HepG2 (cell line): ENCODE results near the gene ZNF343.

Source experiments
- GATAD2A ChIP-seq: IDR thresholded peaks from 2 replicates; pipeline ENCODE4 v1.6.1; 2016
- KMT2A ChIP-seq: sonication (generic); formaldehyde crosslinking; IDR thresholded peaks from 2 replicates; pipeline ENCODE4 v1.4.0; 2020; ENCODE audit warnings: missing genetic modification reagents
- POLR2AphosphoS5 ChIP-seq: IDR thresholded peaks from 2 replicates; pipeline ENCODE4 v1.6.1; 2012; ENCODE audit warnings: low read depth, low read length
- STAT5B ChIP-seq: sonication (generic); formaldehyde crosslinking; IDR thresholded peaks from 2 replicates; pipeline ENCODE4 v1.4.0; 2020; ENCODE audit warnings: missing genetic modification reagents
- TRIM24 ChIP-seq: sonication (generic); formaldehyde crosslinking; IDR thresholded peaks from 2 replicates; pipeline ENCODE4 v1.8.0; 2022; ENCODE audit warnings: mild to moderate bottlenecking, missing genetic modification reagents
- UBTF ChIP-seq: sonication (generic); formaldehyde crosslinking; IDR thresholded peaks from 2 replicates; pipeline ENCODE4 v1.4.0; 2020; ENCODE audit warnings: mild to moderate bottlenecking, missing genetic modification reagents
- ZNF207 ChIP-seq: fragments of 450-650 bp; IDR thresholded peaks from 2 replicates; pipeline ENCODE4 v1.6.1; 2016; ENCODE audit warnings: antibody characterized with exemption, borderline replicate concordance
- TF ChIP-seq, protein P1 (sequence below): sonication (generic); formaldehyde crosslinking; conservative IDR thresholded peaks from 2 replicates; pipeline ENCODE4 v1.5.0; 2020; ENCODE audit warnings: missing genetic modification reagents
- TF ChIP-seq, protein P2 (sequence below): sonication (generic); formaldehyde crosslinking; IDR thresholded peaks from 2 replicates; pipeline ENCODE4 v1.5.0; 2020; ENCODE audit warnings: mild to moderate bottlenecking, missing genetic modification reagents, moderate library complexity
- TF ChIP-seq, protein P3 (sequence below), 2 experiments: IDR thresholded peaks; 2 replicates each; pipeline ENCODE4 v1.6.1; 2011 to 2012; ENCODE audit warnings: low read length in 2 of 2, borderline replicate concordance in 1 of 2, low read depth in 1 of 2, mild to moderate bottlenecking in 1 of 2, moderate library complexity in 1 of 2

DNA sequence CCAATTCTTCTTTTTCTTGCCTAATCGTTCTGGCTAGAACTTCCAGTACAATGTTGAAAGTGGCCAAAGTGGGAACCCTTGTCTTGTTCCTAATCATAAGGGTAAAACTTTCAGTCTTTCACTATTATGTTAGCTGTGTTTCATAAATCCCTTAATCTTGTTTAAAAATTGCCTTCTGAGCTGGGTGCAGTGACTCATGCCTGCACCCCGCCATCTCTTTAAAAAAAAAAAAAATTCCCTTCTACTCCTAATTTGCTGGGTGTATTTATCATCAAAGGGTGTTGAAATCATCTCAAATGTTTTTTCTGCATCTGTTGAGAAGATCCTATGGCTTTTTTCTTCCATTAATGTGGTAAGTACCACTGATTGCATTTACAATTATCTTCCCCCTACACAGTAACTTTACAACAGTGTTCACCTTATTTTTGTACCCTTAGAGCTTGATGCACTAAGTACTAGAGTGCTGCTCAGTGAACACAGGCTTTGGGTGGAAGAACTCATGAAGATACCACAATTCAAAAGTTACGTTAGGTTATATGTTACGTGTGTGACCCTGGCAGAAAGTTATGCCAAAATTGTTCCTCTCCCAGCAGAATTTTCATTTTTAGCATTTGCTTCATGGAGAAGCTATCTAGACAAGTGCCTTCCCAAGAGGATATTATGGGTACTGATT is 47.8 kb downstream of the ZNF343 start:
- TF ChIP-seq TRIM24 (no peak), STAT5B (CRISPR knock-in tag) (no peak), ZNF207 (no peak), UBTF (CRISPR knock-in tag) (no peak), POLR2AphosphoS5 (no peak), GATAD2A (no peak), KMT2A (no peak)
- TF ChIP-seq, protein P1, sequence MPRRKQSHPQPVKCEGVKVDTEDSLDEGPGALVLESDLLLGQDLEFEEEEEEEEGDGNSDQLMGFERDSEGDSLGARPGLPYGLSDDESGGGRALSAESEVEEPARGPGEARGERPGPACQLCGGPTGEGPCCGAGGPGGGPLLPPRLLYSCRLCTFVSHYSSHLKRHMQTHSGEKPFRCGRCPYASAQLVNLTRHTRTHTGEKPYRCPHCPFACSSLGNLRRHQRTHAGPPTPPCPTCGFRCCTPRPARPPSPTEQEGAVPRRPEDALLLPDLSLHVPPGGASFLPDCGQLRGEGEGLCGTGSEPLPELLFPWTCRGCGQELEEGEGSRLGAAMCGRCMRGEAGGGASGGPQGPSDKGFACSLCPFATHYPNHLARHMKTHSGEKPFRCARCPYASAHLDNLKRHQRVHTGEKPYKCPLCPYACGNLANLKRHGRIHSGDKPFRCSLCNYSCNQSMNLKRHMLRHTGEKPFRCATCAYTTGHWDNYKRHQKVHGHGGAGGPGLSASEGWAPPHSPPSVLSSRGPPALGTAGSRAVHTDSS (CRISPR knock-in tag) = no peak
- TF ChIP-seq, protein P2, sequence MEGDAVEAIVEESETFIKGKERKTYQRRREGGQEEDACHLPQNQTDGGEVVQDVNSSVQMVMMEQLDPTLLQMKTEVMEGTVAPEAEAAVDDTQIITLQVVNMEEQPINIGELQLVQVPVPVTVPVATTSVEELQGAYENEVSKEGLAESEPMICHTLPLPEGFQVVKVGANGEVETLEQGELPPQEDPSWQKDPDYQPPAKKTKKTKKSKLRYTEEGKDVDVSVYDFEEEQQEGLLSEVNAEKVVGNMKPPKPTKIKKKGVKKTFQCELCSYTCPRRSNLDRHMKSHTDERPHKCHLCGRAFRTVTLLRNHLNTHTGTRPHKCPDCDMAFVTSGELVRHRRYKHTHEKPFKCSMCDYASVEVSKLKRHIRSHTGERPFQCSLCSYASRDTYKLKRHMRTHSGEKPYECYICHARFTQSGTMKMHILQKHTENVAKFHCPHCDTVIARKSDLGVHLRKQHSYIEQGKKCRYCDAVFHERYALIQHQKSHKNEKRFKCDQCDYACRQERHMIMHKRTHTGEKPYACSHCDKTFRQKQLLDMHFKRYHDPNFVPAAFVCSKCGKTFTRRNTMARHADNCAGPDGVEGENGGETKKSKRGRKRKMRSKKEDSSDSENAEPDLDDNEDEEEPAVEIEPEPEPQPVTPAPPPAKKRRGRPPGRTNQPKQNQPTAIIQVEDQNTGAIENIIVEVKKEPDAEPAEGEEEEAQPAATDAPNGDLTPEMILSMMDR (CRISPR knock-in tag) = no peak
- TF ChIP-seq, protein P3, sequence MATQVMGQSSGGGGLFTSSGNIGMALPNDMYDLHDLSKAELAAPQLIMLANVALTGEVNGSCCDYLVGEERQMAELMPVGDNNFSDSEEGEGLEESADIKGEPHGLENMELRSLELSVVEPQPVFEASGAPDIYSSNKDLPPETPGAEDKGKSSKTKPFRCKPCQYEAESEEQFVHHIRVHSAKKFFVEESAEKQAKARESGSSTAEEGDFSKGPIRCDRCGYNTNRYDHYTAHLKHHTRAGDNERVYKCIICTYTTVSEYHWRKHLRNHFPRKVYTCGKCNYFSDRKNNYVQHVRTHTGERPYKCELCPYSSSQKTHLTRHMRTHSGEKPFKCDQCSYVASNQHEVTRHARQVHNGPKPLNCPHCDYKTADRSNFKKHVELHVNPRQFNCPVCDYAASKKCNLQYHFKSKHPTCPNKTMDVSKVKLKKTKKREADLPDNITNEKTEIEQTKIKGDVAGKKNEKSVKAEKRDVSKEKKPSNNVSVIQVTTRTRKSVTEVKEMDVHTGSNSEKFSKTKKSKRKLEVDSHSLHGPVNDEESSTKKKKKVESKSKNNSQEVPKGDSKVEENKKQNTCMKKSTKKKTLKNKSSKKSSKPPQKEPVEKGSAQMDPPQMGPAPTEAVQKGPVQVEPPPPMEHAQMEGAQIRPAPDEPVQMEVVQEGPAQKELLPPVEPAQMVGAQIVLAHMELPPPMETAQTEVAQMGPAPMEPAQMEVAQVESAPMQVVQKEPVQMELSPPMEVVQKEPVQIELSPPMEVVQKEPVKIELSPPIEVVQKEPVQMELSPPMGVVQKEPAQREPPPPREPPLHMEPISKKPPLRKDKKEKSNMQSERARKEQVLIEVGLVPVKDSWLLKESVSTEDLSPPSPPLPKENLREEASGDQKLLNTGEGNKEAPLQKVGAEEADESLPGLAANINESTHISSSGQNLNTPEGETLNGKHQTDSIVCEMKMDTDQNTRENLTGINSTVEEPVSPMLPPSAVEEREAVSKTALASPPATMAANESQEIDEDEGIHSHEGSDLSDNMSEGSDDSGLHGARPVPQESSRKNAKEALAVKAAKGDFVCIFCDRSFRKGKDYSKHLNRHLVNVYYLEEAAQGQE (IDR thresholded peaks at IDR 0.05; ENCODE audit: borderline replicate concordance in 1 of 2, low read depth in 1 of 2, low read length in 2 of 2) = no peak
